Lung (tissue), 12 donors: ENCODE results near the gene CDH11. TPM values are rescaled to one million over a fixed set of nuclear protein-coding genes. Genes with fewer than 3 reads are reported as not detected.

Source experiments
- ATAC-seq: fragments of 200-7000 bp; cut with Tn5 transposase; one replicate; pipeline ENCODE4 v1.9.1; 2020; ENCODE audit warnings: moderate number of reproducible peaks; ENCODE audit not compliant: insufficient read depth, low FRiP score
- DNase-seq, 3 donors: peaks; one replicate each; pipeline ENCODE4 v3.0.0-alpha.2; 2013 to 2017
- H3K27ac ChIP-seq, 2 donors: one replicate each; pipeline ENCODE4 v1.5.1; 2013; ENCODE audit warnings: mild to moderate bottlenecking in 2 of 2, moderate library complexity in 2 of 2, control low read depth in 1 of 2, inconsistent platforms in 1 of 2, low read depth in 1 of 2, low read length in 1 of 2
- H3K27me3 ChIP-seq, 3 donors: one replicate each; pipeline ENCODE4 v1.5.1; 2013; ENCODE audit warnings: low read length in 2 of 3; ENCODE audit not compliant: control insufficient read depth in 3 of 3, insufficient read depth in 3 of 3
- H3K36me3 ChIP-seq, 4 donors: one replicate each; pipeline ENCODE4 v1.5.1; 2013; ENCODE audit warnings: low read length in 4 of 4, mild to moderate bottlenecking in 1 of 4, moderate library complexity in 1 of 4; ENCODE audit not compliant: control insufficient read depth in 4 of 4, insufficient read depth in 4 of 4
- H3K4me1 ChIP-seq, 5 donors: one replicate each; pipeline ENCODE4 v1.5.1; 2013; ENCODE audit warnings: low read length in 5 of 5, mild to moderate bottlenecking in 2 of 5, moderate library complexity in 1 of 5; ENCODE audit not compliant: control insufficient read depth in 5 of 5, insufficient read depth in 5 of 5
- H3K4me3 ChIP-seq: one replicate; pipeline ENCODE4 v1.5.1; 2013; ENCODE audit warnings: mild to moderate bottlenecking, control low read depth, moderate library complexity
- H3K9ac ChIP-seq, 2 donors: one replicate each; pipeline ENCODE4 v1.5.1; 2013; ENCODE audit warnings: low read length in 2 of 2, control low read depth in 1 of 2; ENCODE audit not compliant: insufficient read depth in 1 of 2
- H3K9me3 ChIP-seq, 4 donors: one replicate each; pipeline ENCODE4 v1.5.1; 2013; ENCODE audit warnings: low read length in 3 of 4, mild to moderate bottlenecking in 1 of 4, moderate library complexity in 1 of 4; ENCODE audit not compliant: control insufficient read depth in 4 of 4, insufficient read depth in 3 of 4
- CTCF ChIP-seq: IDR thresholded peaks from 2 replicates; pipeline ENCODE4 v1.5.1; 2012; ENCODE audit warnings: mild to moderate bottlenecking; ENCODE audit errors: control extremely low read depth, extremely low read depth
- whole genome bisulfite sequencing, 2 donors: extraction: QIAGEN DNeasy Blood & Tissue Kit; methylation state at CpG; one replicate each; pipeline ENCODE4 v1.1.7; 2013; 5-methylcytosine and 5-hydroxymethylcytosine counted together
- polyA plus RNA-seq, 2 donors: library from polyadenylated mRNA; stranded (reverse); fragments of 200-250 nt; gene quantifications; one replicate each; pipeline ENCODE4 v1.2.1, GENCODE V29; 2013
- total RNA-seq, 2 donors: library from RNA; depleted of rRNA in 1 of 2; stranded (reverse); fragments of >200 nt in 1 of 2; gene quantifications; one replicate each; pipeline ENCODE4 v1.2.1, GENCODE V29; 2014 to 2021
- donor health status: control.
- donor health status: control.
- donor health status: Bipolar disorder and iron deficiency.
- donor health status: healthy.
- donor health status: DM: yes; HTN: yes; CAD: no.

CDH11 gene
- total and polyA plus RNA-seq, 4 donors: 7.1 to 236 (median 94.7) TPM

- H3K36me3 ChIP-seq: peaks cover 0 to 83% (median 29%) of the 10 kb centered on the region in 4 donors
- ATAC-seq (no peak), DNase-seq (no peak)
- H3K27me3 ChIP-seq: no peaks in the 10 kb centered on the region
- peaks cover 0 to 4% (median 0%) of the 10 kb centered on the region in 5 donors for H3K4me1 ChIP-seq
- TF ChIP-seq CTCF: no peak
- H3K9ac ChIP-seq: no peak overlapping the region
- H3K9me3 ChIP-seq: no peaks in the 10 kb centered on the region
- no peak overlapping the region for H3K27ac ChIP-seq
- H3K4me3 ChIP-seq: no peak overlapping the region
- WGBS, 2 donors: 84 to 85% methylated on average over 3 of the region's 3 CpGs
Observed at GRCh38 chr16:64990101-64990500, 131.8 kb downstream of the CDH11 start.

- no peak for TF ChIP-seq CTCF
- WGBS, 2 donors: 77 to 81% methylated on average over 3 of the region's 3 CpGs
- H3K9me3 ChIP-seq: no peaks in the 10 kb centered on the region
- ATAC-seq (no peak), DNase-seq (no peak)
- no peak overlapping the region for H3K9ac ChIP-seq
- H3K4me3 ChIP-seq: no peak overlapping the region
- peaks cover 0 to 88% (median 30%) of the 10 kb centered on the region in 4 donors for H3K36me3 ChIP-seq
- no peak overlapping the region for H3K27ac ChIP-seq
- peaks cover 0 to 5% (median under 1%) of the 10 kb centered on the region in 5 donors for H3K4me1 ChIP-seq
- H3K27me3 ChIP-seq: no peaks in the 10 kb centered on the region
Observed at GRCh38 chr16:64989050-64989449, 132.8 kb downstream of the CDH11 start.

GRCh38 chr16:64983963-64984362 is 137.9 kb downstream of the CDH11 start:
- no peak for ATAC-seq
- Histone ChIP-seq H3K4me3 (no peak overlapping the region), H3K4me1 (peaks cover 0 to 8% (median 2%) of the 10 kb centered on the region in 5 donors), H3K36me3 (peaks cover 0 to 81% (median 35%) of the 10 kb centered on the region in 4 donors), H3K27me3 (no peaks in the 10 kb centered on the region), H3K9ac (peak overlapping the region in 1 of 2 donors; percentile 38), H3K27ac (no peak overlapping the region), H3K9me3 (no peaks in the 10 kb centered on the region)
- no peak for TF ChIP-seq CTCF
- 34 to 40% methylated on average over 2 of the region's 2 CpGs for WGBS, 2 donors
- DNase-seq: peak; percentile 61 to 86 (median 85)

- Histone ChIP-seq H3K9ac (no peak overlapping the region), H3K27ac (no peak overlapping the region), H3K4me3 (no peak overlapping the region), H3K27me3 (no peaks in the 10 kb centered on the region), H3K4me1 (peaks cover 0 to 8% (median 2%) of the 10 kb centered on the region in 5 donors), H3K36me3 (peaks cover 0 to 77% (median 32%) of the 10 kb centered on the region in 4 donors), H3K9me3 (no peaks in the 10 kb centered on the region)
- ATAC-seq: no peak
- peak in 1 of 3 donors; percentile 28 for DNase-seq
- no peak for TF ChIP-seq CTCF
- 82 to 84% methylated on average over 3 of the region's 3 CpGs for WGBS, 2 donors
Observed at GRCh38 chr16:64983231-64983630, 138.6 kb downstream of the CDH11 start.
